Measurements from ENCODE around the gene LYRM1.

The LYRM1 gene

GRCh38 chr16:20916942-20917341 lies 16.4 kb downstream of the LYRM1 start:
- no peak for TF ChIP-seq CTCF (IDR thresholded peaks at IDR 0.05; ENCODE audit: low read depth, low read length)
- in situ Hi-C loops (cut with HindIII; ENCODE audit: low sequenced_read_pairs) = no loop called here
- no peak overlapping the region for H3K4me3 ChIP-seq (ENCODE audit: low read depth, low read length)
- no peak for DNase-seq (ENCODE audit: low read depth, low spot score)

- in situ Hi-C loops (cut with HindIII; ENCODE audit: low sequenced_read_pairs) = no loop called here
- TF ChIP-seq CTCF (IDR thresholded peaks at IDR 0.05; ENCODE audit: low read depth, low read length) = no peak
These were observed 18.1 kb downstream of the LYRM1 start for GRCh38 chr16:20918486-20919239.

GRCh38 chr16:20920091-20920490 lies 19.5 kb downstream of the LYRM1 start:
- no peak overlapping the region for H3K4me3 ChIP-seq (ENCODE audit: low read depth, low read length)
- in situ Hi-C loops (cut with HindIII; ENCODE audit: low sequenced_read_pairs) = no loop called here
- no peak for DNase-seq (ENCODE audit: low read depth, low spot score)
- no peak for TF ChIP-seq CTCF (IDR thresholded peaks at IDR 0.05; ENCODE audit: low read depth, low read length)

More at GRCh38 chr16:20918486-20919239, 18.1 kb downstream of the LYRM1 start:
- no peak overlapping the region for H3K4me3 ChIP-seq (ENCODE audit: low read depth, low read length)
- peak; percentile 76 for DNase-seq (ENCODE audit: low read depth, low spot score)

- no peak for DNase-seq (ENCODE audit: low read depth, low spot score)
- no peak for TF ChIP-seq CTCF (IDR thresholded peaks at IDR 0.05; ENCODE audit: low read depth, low read length)
- no peak overlapping the region for H3K4me3 ChIP-seq (ENCODE audit: low read depth, low read length)
- in situ Hi-C loops (cut with HindIII; ENCODE audit: low sequenced_read_pairs) = no loop called here
These were observed 20.2 kb downstream of the LYRM1 start for GRCh38 chr16:20920799-20921198.

GRCh38 chr16:20923876-20924275 lies 23.3 kb downstream of the LYRM1 start:
- DNase-seq (ENCODE audit: low read depth, low spot score) = no peak
- H3K4me3 ChIP-seq (ENCODE audit: low read depth, low read length) = no peak overlapping the region
- in situ Hi-C loops (cut with HindIII; ENCODE audit: low sequenced_read_pairs) = no loop called here
- TF ChIP-seq CTCF (IDR thresholded peaks at IDR 0.05; ENCODE audit: low read depth, low read length) = no peak

GRCh38 chr16:20925751-20926150 lies 25.2 kb downstream of the LYRM1 start:
- no peak for DNase-seq (ENCODE audit: low read depth, low spot score)
- in situ Hi-C loops (cut with HindIII; ENCODE audit: low sequenced_read_pairs) = no loop called here
- no peak overlapping the region for H3K4me3 ChIP-seq (ENCODE audit: low read depth, low read length)
- TF ChIP-seq CTCF (IDR thresholded peaks at IDR 0.05; ENCODE audit: low read depth, low read length) = no peak

All from astrocyte of the spinal cord (primary cell).